Right renal pelvis (tissue), 4 donors: ENCODE data around the gene CSRNP3. TPM values are rescaled to one million over a fixed set of nuclear protein-coding genes. Genes with fewer than 3 reads are reported as not detected.
A peak's percentile ranks its signal among the peaks of the same experiment; 100 is the strongest.
"Not testable (repeated sequence)": the region's sequence is repeated elsewhere in the genome, so short reads cannot be mapped to it uniquely, and the experiment has no call there.

Experiments
- DNase-seq, 4 donors: peaks; one replicate each; pipeline ENCODE4 v3.0.0-alpha.2; 2013; ENCODE audit warnings: low read depth in 4 of 4, low spot score in 3 of 4, missing footprints in 1 of 4
- polyA plus RNA-seq, 4 donors: library from polyadenylated mRNA; unstranded; fragments of 120-200 nt; gene quantifications; one replicate each; pipeline ENCODE4 v1.2.1, GENCODE V29; 2013; ENCODE audit not compliant: insufficient read length in 4 of 4

CSRNP3 gene
- polyA plus RNA-seq, 4 donors = 9.0 to 12.4 (median 11.3) TPM

DNA sequence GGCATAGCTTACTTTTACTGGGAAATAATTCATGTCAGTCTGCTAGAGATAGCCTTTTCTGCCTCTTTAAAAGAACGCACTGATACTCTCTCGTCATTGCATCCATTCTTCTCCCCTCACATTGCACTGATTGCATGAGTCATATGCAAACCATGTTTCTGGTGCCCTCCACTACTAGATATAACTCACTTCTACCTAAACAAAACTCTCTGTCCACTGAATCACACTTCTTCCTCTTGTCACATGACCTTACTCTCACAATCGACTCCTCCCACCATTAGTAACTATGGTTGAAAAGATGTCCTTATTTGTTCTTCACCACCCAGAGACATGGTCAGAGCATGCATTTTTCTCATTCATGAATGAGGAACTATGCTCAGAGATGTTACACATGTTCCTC lies 158.0 kb downstream of the CSRNP3 start:
- DNase-seq = no peak

DNA sequence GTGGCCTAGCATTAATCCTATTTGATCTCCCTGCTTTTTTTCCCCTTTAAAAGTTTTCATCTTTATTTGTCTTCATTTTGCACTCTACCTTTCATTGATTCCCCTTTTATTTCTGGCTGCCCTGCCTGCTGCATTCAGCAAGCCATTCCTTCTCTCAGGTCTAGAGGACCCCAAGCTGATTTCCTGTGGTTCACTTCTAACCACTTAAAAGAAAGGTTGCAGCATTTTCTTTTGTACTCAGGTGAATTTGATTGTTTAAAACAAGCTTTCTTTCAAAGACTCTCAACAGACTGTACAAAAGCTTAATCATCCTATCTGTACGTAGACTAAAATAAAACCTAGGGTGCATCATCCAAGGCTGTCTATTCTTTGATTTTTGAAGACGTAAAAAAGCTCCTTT lies 160.3 kb downstream of the CSRNP3 start:
- DNase-seq = no peak

DNA sequence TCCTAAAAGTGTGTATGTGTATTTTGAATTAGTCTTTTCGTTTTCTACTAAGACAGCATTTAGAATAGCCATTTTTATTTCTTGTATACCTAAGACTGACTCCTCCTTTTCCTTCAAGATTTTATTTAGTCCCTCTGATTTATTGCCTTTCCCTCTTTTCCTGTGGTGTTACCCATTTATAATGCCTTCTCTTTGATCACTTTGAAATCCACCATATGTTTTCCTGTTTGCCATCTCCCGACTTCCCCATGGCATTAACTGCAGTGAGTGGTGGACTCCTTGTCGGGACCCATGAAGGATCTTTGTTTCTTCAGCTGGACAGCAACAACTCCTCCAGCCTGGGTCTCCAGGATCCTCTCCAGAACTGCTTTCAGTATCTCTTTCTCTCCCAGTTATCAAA lies 160.7 kb downstream of the CSRNP3 start:
- DNase-seq = no peak

DNA sequence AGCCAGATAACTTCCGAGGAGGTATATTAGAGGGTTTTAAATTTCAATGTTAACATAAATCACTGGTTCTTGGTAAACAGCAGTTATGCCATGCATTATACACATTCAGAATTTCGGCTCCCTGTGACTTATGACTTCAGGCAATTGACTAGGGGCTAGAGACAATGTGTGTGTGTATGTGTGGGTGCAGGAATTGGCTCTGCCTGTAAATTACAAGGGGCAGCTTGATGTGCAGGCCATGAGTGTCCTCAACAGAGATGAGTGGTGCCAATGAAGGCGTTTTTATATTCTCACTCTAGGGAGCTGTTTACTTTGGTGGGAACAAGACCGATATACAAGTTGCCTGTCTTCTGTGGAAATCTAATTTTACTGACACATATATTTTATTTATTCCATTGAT lies 161.6 kb downstream of the CSRNP3 start:
- DNase-seq = no peak

DNA sequence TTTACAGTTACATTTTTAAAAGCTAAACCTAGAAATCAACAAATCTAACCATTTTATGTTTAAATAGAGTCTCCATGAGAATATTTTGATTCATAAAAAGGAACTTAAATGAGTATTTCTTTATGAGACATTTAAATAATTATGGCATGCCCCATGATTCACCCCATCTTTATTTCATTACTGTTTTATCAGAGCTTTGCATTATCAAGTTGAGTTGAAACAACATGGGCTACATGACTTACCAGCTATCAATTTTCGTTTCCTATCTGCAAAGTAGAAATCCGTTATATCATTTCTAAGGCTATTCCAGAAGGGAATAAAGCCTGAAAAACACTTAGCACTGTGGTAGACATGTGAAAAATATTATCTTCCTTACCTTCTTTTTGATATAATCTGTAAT lies 163.1 kb downstream of the CSRNP3 start:
- no peak for DNase-seq

DNA sequence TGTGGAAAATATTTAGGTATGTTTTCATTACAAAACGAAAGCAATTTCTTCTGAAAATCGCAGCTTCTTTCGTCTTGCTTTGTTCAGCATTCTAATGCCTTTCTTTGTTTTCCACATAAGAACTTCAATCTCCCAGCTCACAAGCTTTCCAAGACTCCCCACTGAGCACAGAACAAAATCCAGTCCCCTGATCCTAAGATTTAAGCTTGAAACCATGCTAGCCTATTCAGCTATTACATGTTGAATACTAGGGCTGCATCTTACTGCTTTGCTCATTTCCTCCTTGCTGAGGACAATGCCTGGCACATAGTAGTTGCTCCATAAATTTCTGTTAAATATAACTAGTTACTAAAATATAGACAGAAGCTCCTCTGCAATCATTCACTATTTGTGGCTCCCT lies 163.9 kb downstream of the CSRNP3 start:
- DNase-seq = no peak

DNA sequence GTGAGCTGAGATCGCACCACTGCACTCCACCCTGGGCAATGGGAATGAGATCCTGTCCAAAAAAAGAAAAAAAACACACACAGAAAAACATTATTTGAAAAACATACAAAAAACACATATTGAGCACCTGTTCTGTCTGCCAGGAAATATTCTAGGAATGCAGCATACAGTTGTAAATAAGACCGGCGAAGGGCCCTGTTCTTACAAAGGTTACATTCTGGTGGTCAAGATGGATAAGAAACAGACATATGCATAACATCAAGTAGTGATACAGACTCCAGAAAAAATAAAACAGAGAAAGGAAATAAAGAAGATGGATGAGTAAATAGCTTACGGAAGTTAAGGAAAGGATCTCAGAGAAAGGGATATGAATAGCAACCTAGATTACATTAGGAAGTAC lies 164.8 kb downstream of the CSRNP3 start:
- no peak for DNase-seq

DNA sequence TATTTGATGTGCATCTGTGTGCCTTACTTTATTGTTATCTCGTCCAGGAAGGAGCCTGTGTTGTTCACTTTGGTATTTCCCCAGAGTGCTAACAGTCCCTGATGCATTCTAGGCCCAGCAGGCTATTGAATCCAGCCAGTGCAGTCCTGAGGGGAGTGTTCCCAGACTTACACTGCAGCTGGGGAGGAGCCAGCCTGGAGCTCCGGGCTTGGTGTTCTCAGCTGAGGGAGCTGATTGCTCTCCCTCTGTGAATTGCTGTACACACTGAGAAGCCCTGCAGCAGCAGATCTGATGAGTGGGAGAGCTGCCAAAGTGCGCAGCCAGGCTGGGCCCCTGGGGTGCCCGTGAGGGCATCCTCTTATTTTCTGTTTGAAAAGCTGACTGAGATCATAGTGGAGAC lies 165.4 kb downstream of the CSRNP3 start:
- peak in 3 of 4 donors; percentile 20 to 44 (median 24) for DNase-seq

DNA sequence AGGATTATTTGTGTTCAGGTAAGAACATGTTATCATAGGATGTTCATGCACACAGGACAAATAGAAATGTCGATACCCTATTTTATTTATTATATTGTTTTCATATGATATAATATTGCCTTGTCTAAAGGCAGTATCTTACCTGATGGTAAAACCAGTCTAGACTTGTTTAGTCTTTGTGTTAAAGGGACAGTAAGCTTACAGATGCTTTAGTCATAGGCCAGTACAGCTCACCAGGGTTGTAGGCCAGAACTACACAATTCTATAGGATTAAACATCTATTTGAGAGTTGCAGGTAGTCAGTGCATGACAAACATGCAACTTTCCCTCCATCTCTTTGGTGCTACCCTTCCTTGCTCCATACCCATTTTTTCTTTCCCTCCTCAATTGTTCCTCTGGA lies 166.0 kb downstream of the CSRNP3 start:
- DNase-seq = no peak

DNA sequence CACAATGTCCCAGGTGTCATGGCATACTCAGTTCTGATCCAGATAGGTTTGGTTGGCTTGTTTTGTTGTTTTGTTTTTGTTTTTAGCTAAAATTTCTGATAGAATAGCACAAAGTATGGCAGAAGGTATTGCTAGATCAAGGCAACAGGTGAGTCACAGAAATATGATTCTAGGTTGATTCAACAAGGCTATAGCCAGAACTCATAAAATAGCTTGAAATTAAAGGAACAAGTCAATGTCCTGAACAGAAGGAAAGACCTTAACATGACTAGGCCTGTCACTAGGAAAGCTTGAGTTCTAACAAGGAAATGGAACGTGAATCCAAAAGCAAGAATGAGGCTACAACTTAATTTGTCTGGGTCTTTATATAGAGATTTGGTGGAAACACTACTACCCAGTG lies 167.5 kb downstream of the CSRNP3 start:
- no peak for DNase-seq

DNA sequence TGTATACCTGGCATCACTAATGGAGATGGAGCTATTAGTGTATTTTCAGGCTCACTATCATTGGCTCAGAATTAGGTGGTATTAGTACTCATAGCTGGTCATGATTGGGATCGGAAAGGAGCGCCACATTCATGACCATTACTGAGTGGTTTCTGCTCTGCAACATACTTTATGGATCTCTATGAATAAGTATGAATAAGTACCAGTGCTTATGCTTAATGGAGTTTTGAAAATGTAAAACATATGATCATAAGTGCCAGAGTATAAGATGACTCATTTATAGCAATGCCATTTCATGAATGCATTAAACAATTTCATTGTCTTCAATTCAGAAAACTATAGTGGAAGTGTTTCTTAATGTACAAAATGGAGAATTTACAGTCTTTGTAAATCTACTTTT lies 167.9 kb downstream of the CSRNP3 start:
- DNase-seq = no peak

DNA sequence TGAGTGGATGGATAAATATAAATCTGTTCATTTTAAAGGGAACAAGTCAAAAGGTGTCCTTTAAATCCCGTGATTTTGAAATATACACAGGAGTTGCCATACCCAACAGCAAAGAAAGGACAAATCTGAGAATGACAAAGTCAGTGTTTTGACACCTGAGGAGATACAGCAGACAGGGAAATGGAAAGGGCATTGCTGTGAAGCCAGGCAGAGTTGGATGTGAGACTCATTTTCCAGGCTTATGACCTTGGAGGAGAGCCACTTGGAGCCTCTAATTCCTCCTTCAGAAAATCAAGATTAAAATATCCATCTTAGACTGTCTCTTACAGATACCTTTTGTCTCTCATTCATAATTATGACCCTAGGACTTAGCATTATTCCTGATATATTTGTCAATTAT lies 170.0 kb downstream of the CSRNP3 start:
- no peak for DNase-seq

DNA sequence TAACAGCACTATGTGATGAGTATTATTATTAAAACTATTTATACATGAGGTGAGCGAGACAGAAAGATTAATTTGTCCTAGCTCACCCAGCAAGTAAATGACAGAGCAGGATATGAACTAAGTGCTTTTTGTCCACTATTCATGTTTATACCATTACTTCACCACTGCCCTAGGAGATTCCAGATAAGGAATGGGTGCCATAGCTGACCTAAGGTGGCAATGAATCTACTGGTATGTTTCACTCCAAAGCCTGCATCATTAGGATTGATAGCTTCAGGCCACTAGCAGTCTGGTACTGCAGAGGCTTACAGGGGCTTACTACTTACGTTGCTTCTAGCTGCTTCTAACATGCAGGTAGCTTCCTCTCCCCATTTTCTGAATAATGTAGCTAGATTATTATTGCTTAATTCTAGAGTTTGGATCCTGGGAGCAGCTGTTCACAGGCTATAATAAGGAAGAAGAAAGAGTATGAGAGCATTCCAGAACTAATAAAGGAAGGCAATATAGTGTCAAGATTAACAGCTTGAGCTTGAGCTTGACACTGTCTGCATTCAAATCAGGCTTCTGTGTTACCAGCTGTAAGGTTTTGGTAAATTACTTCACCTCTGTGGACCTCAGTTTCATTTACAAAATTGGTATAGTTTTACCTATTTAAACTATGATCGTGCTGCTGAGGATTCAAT lies 170.9 kb downstream of the CSRNP3 start:
- DNase-seq = no peak

DNA sequence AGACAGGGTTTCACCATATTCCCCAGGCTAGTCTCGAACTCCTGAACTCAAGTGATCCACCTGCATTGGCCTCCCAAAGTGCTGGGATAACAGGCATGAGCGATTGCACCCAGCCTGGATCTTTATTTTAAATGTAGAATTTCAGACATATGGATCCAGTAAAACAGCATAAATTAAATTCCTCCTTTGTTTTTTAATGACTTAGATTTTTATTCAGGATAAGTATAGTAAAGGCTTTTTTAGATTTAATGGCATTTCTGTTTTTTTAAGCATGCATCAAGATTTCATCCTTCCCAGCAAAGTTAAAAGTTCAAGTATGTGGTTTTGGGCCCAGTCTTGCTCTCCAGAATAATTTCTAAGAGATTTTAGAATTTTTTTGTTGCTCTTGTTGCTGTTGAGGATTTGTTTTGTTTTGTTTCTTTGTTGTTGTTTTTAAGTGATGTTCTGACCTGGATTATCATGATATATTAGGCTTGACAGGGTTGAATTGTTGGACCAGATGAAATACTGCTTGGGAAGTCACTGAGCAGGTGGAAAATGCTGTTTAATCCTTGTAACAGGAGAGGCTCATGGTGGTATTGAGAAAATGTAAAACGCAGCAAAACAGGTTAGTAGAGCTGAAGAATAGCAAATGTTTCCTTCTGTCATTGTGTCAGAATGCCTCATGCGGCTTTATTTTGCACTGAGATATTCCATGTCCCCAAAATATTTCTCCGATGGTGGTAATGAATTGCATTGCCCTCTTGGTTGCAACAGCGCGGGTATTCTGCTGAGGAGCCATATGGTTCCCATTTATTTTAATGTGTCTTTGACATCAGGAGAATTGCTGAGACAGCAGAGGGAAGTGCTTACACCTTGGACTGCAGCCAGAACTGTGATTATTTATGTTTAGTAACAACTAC lies 176.7 kb downstream of the CSRNP3 start:
- DNase-seq = peak; percentile 36 to 50 (median 38)

DNA sequence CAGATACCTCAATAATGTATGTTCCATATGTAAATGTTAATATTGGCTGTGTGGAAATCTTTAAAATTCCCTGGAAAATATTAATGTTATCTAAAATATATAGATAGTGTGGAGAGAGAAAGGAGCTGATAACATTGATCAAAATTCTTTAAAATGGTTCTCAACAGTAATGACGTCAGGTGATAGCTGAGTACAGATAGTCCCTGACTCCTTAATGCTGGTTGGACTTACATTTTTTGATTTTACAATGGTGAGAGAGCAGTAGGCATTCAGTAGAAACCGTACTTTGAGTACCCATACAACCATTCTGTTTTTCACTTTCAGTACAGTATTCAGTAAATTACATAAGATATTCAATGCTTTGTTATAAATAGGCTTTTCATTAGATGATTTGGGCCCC lies 177.9 kb downstream of the CSRNP3 start:
- no peak for DNase-seq

DNA sequence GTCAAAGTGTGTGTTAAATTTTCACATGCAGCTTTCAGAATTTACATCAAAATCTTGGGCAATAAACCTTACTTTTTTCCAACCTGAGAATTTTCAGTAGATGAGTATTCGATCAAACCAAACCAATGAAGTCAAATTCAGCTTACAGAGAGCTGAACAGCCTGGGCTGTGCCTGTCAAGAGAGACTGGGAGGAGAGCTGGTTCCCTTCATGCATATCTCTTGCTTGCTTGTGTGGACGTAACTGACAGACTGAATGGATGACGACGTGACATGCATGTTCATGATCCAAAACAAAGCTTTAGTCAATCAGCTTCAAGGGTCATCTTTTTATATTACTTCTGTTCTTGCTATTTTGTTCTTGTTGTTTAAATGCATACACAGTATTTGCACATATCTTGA lies 179.3 kb downstream of the CSRNP3 start:
- no peak for DNase-seq

DNA sequence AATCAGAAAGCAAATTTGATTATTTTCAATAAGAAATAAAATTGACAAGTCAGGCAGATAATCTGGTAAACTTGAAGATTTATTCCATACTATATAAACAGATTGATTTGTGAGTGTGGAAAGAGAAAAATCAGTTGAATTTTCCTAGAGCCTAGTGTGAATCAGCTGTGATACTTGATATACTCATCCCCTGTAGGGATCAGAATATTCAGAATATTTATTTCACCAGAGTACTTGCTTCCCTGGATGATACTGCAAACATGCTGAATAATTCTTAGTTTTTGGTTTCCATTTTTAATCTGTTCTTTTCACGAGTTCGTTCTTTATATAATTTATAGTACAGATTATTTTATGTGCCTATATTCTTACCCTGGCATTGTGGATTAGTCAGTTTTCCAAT lies 181.7 kb downstream of the CSRNP3 start:
- no peak for DNase-seq

DNA sequence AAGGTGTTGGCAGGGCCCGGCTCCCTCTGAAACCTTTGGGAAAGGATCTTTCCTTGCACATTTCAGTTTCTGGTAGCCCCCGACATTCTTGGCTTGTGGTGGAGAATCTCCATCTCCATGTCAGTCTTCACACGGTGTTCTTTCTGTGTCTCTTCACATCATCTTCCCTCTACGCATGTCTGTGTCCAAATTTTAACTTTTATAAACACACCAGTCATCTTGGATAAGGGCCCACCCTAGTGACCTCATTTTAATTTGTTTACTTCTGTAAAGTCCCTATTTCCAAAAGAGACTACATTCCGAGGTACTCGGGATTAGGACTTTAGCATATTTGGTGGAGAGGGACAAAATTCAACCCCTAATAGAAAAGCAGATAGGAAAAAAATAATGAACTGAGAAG lies 186.2 kb downstream of the CSRNP3 start:
- DNase-seq = no peak

DNA sequence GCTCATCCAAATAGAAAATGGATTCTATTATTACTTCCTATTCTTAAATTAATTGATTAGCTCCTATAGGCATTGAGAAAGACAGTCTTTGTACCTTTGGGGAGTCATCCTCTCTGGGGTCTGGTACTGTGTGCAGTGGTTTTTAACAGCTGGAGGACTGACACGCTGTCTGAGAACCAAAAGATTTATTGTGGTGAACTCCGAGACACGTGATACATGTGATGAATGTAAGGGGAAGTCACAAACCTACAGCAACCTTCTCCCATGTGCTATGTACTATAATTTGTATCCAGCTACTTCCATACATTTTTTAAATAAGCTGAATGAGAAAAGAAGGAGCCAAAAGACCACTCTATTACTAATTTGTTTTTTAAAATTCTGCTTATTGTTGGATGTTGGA lies 190.9 kb downstream of the CSRNP3 start:
- no peak for DNase-seq

DNA sequence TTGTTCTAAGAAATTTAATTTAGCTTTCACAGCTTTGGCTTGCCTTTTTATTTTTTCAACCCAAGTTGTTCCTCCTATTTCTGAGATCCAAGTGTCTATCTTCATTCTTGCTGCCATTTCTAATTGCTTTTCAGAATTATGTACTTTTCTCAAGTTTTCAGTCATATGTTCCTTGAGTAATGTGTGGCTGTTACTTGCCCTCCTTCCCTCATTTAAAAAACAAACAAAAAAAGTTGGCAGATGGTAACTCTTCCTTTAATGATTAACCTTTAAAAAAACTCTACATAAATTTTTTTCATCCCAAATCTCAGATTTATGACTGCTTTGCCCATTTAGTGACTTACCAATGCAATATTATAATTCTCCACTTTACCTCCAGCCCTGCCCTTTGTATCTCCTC lies 193.2 kb downstream of the CSRNP3 start:
- DNase-seq = no peak

DNA sequence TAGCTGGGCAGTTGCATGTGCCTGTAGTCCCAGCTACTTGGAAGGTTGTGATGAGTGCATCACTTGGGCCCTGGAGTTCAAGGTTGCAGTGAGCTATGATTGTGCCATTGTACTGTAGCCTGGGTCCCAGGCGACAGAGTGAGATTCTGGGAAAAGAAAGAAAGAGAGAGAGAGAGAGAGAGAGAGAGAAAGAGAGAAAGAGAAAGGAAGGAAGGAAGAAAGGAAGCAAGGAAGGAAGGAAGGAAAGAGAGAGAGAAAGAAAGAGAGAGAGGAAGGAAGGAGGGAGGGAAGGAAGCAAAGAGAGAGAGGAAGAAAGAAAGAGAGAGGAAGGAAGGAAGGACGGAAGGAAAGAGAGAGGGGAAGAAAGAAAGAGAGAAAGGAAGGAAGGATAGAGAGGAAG lies 196.1 kb downstream of the CSRNP3 start:
- no peak for DNase-seq

DNA sequence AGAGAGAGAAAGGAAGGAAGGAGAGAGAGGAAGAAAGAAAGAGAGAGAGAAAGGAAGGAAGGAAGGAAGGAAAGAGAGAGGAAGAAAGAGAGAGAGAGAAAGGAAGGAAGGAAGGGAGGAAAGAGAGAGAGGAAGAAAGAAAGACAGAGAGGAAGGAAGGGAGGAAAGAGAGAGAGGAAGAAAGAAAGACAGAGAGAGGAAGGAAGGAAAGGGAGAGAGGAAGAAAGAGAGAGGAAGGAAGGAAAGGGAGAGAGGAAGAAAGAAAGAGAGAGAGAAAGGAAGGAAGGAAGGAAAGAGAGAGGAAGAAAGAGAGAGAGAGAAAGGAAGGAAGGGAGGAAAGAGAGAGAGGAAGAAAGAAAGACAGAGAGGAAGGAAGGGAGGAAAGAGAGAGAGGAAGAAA lies 196.6 kb downstream of the CSRNP3 start:
- DNase-seq = not testable (repeated sequence)
